Endothelial cell of umbilical vein (primary cell): ENCODE data around the gene FKBP2. TPM values are rescaled to one million over a fixed set of nuclear protein-coding genes. Genes with fewer than 3 reads are reported as not detected.

ENCODE experiments used
- BruUV-seq: library from RNA; stranded (reverse); fragments of 400-500 nt; replicated peaks from 2 replicates; lab custom pipeline; 2021; lab: Mats Ljungman, UMichigan
- CTCF ChIA-PET: fragments of 300-600, 350-600 bp; sonication (Branson Sonifier 250); formaldehyde crosslinking; loops from one replicate; lab custom pipeline; 2021; ENCODE audit warnings: antibody characterized with exemption, inconsistent platforms; lab: Charles Lee
- POLR2A ChIA-PET: fragments of 300-600, 350-600 bp; sonication (Branson Sonifier 250); formaldehyde crosslinking; loops from one replicate; lab custom pipeline; 2021; ENCODE audit warnings: antibody characterized with exemption, inconsistent platforms; lab: Charles Lee
- DNase-seq: peaks from one replicate; pipeline ENCODE4 v3.0.0-alpha.2; 2011; ENCODE audit warnings: low read depth, low spot score
- FAIRE-seq: peaks from 2 replicates; lab custom pipeline; 2011; peaks lifted over from hg19 to GRCh38; lab: Jason Lieb, UNC
- H2AFZ ChIP-seq: 2 replicates; pipeline ENCODE4 v1.6.0; 2012; ENCODE audit warnings: low read depth, low read length, control low read depth, inconsistent platforms
- H3K27ac ChIP-seq: 2 replicates; pipeline ENCODE4 v1.5.1; 2011; ENCODE audit warnings: low read depth, mild to moderate bottlenecking, control low read depth, low read length, moderate library complexity; ENCODE audit not compliant: insufficient read depth
- H3K27me3 ChIP-seq, 2 experiments: 2 replicates each; pipeline versions ENCODE4 v1.6.0 to v1.6.1; 2011; ENCODE audit warnings: low read length in 2 of 2, mixed read lengths in 1 of 2; ENCODE audit not compliant: control insufficient read depth in 2 of 2, insufficient read depth in 2 of 2
- H3K36me3 ChIP-seq, 2 experiments: 2 replicates in 1 of 2; 3 replicates in 1 of 2; pipeline ENCODE4 v1.5.1; 2011; ENCODE audit warnings: low read length in 2 of 2, mild to moderate bottlenecking in 1 of 2, moderate library complexity in 1 of 2; ENCODE audit not compliant: control insufficient read depth in 2 of 2, insufficient read depth in 2 of 2; ENCODE audit errors: extremely low read depth in 1 of 2
- H3K4me1 ChIP-seq: 3 replicates; pipeline ENCODE4 v1.5.1; 2011; ENCODE audit warnings: mild to moderate bottlenecking, low read length; ENCODE audit not compliant: control insufficient read depth, insufficient read depth; ENCODE audit errors: extremely low read depth
- H3K4me2 ChIP-seq: 2 replicates; pipeline ENCODE4 v1.6.1; 2011; ENCODE audit warnings: low read length, control low read depth, mixed read lengths; ENCODE audit not compliant: insufficient read depth
- H3K4me3 ChIP-seq, 3 experiments: fragments of 200-600 bp in 1 of 3; sonication (generic), shearing (Covaris generic) in 1 of 3; replicated peaks in 1 of 3; 2 replicates each; pipeline ENCODE4 v1.5.1; 2011 to 2016; ENCODE audit warnings: control low read depth in 3 of 3, low read length in 3 of 3, mild to moderate bottlenecking in 2 of 3, inconsistent platforms in 1 of 3, low read depth in 1 of 3, moderate library complexity in 1 of 3; ENCODE audit not compliant: insufficient read depth in 1 of 3
- H3K79me2 ChIP-seq: 2 replicates; pipeline ENCODE4 v1.6.0; 2012; ENCODE audit warnings: low read length, inconsistent platforms; ENCODE audit not compliant: control insufficient read depth, insufficient read depth
- H3K9ac ChIP-seq: replicated peaks from 2 replicates; pipeline ENCODE3; 2011; ENCODE audit warnings: low read length, control low read depth; ENCODE audit not compliant: insufficient read depth; ENCODE audit errors: extremely low read depth
- H3K9me1 ChIP-seq: replicated peaks from 3 replicates; pipeline ENCODE4 v1.6.0; 2011; ENCODE audit warnings: mild to moderate bottlenecking, low read length; ENCODE audit not compliant: control insufficient read depth, insufficient read depth; ENCODE audit errors: extremely low read depth
- H3K9me3 ChIP-seq: replicated peaks from 2 replicates; pipeline ENCODE4 v1.5.1; 2012; ENCODE audit warnings: low read length, inconsistent platforms; ENCODE audit not compliant: control insufficient read depth, insufficient read depth
- H4K20me1 ChIP-seq: replicated peaks from 2 replicates; pipeline ENCODE3; 2011; ENCODE audit warnings: mild to moderate bottlenecking, low read length; ENCODE audit not compliant: control insufficient read depth, insufficient read depth; ENCODE audit errors: extremely low read depth
- EZH2 ChIP-seq: IDR thresholded peaks from 2 replicates; pipeline ENCODE4 v1.6.1; 2012; ENCODE audit warnings: borderline replicate concordance, low read depth, mild to moderate bottlenecking, moderate library complexity, low read length, inconsistent platforms; ENCODE audit not compliant: severe bottlenecking
- FOS ChIP-seq: IDR thresholded peaks from 2 replicates; pipeline ENCODE4 v1.6.1; 2011; ENCODE audit warnings: mild to moderate bottlenecking, low read length, moderate library complexity, borderline replicate concordance; ENCODE audit not compliant: insufficient read depth
- GATA2 ChIP-seq: IDR thresholded peaks from 2 replicates; pipeline ENCODE4 v1.7.0; 2011; ENCODE audit warnings: low read depth, mild to moderate bottlenecking, moderate library complexity, mixed read lengths, low read length; ENCODE audit not compliant: insufficient read length, insufficient read depth
- MYC ChIP-seq: IDR thresholded peaks from one replicate; pipeline ENCODE4 v1.6.1; 2011; ENCODE audit warnings: mild to moderate bottlenecking, low read depth, low read length
- POLR2A ChIP-seq: IDR thresholded peaks from 2 replicates; pipeline ENCODE4 v1.6.1; 2012; ENCODE audit warnings: low read depth, mild to moderate bottlenecking, control low read depth, low read length
- dilution Hi-C: fragments of 300-500 bp; cut with MboI; formaldehyde crosslinking; loops from one replicate; pipeline ENCODE4 v1.15.0; 2019; ENCODE audit warnings: low sequenced_read_pairs; ENCODE audit not compliant: extremely low pct_ligation_motif_present
- intact Hi-C: fragments of 100-400 bp; cut with micrococcal nuclease; formaldehyde crosslinking; loops from one replicate; pipeline ENCODE4 v1.10.0; 2022
- polyA plus RNA-seq, 4 experiments: library from polyadenylated mRNA; depleted of rRNA in 3 of 4; stranded (reverse) in 3 of 4; unstranded in 1 of 4; fragments of >200 nt; gene quantifications; 2 replicates each; pipeline versions ENCODE4 v1.2.1 to v1.2.3, GENCODE V29; 2011 to 2012; ENCODE audit warnings: missing spikeins in 1 of 4
- total RNA-seq: library from RNA; stranded (reverse); gene quantifications from 2 replicates; pipeline ENCODE4 v1.2.3, GENCODE V29; 2021
- TF ChIP-seq, protein P1 (sequence below), 2 donors: IDR thresholded peaks; 1 replicate in 1 of 2; 2 replicates in 1 of 2; pipeline ENCODE4 v1.5.1; 2011; ENCODE audit warnings: low read length in 2 of 2, mild to moderate bottlenecking in 2 of 2, moderate library complexity in 2 of 2, control low read depth in 1 of 2, inconsistent platforms in 1 of 2, low read depth in 1 of 2; ENCODE audit not compliant: insufficient read depth in 1 of 2; ENCODE audit errors: extremely low read depth in 1 of 2
- TF ChIP-seq, protein P2 (sequence below): IDR thresholded peaks from 2 replicates; pipeline ENCODE4 v1.6.1; 2011; ENCODE audit not compliant: insufficient read depth, insufficient read length

Gene FKBP2
- total and polyA plus RNA-seq, 2 donors (not counting 3 experiments of a cell fraction or from before 2014, with no cell fraction given) = 48.5 to 74.4 TPM

DNA sequence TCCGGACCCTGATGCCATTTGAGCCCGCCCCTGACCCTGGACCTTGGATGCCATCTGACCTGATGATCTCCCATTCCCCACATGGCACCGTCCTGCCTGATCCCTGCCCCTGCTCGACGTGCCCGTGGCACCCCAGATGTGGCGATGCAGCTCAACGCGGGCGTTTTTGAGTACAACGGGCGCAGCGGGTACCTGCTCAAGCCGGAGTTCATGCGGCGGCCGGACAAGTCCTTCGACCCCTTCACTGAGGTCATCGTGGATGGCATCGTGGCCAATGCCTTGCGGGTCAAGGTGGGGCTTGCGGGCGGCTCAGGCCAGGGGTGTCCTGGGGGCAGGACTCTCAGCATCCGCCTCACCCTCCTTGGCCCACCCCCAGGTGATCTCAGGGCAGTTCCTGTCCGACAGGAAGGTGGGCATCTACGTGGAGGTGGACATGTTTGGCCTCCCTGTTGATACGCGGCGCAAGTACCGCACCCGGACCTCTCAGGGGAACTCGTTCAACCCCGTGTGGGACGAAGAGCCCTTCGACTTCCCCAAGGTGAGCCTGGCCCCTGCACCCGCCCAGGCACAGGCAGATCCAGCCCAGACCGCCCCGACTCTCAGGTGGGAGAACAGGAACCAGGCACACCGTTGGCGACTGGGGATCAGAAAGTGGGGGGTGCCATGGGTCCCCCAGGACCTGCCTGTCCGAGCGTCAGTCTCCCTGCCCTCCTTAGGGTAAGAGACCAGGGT is 21.5 kb downstream of the FKBP2 start:
- H3K36me3 ChIP-seq = peaks cover 16 to 40% of the 10 kb centered on the region in 2 experiments
- H2AFZ ChIP-seq = no peak overlapping the region
- ChIA-PET POLR2A (interaction anchor here (0.7 kb wide), 1 partner anchor 16 kb away, joined by 4 read pairs; the partner anchor contains the start of gene PPP1R14B), CTCF (interaction anchor here (0.6 to 2.7 kb wide), 10 partner anchors 8 to 93 kb away, joined by 3 to 24 read pairs (median 4); partner anchors contain the start of genes CATSPERZ and PLCB3)
- H3K9me3 ChIP-seq = no peaks in the 10 kb centered on the region
- H3K4me3 ChIP-seq = no peak overlapping the region
- peak overlapping the region; percentile 14 for H3K4me2 ChIP-seq
- H4K20me1 ChIP-seq = no peaks in the 10 kb centered on the region
- H3K79me2 ChIP-seq = no peaks in the 10 kb centered on the region
- peak overlapping the region; percentile 31 for H3K9ac ChIP-seq
- no TSS peak for BruUV-seq
- H3K9me1 ChIP-seq = no peaks in the 10 kb centered on the region
- peaks cover 27% of the 10 kb centered on the region for H3K4me1 ChIP-seq
- DNase-seq (no peak), FAIRE-seq (no peak)
- TF ChIP-seq MYC (no peak), EZH2 (no peak), GATA2 (no peak), POLR2A (no peak), FOS (no peak)
- TF ChIP-seq, protein P1, sequence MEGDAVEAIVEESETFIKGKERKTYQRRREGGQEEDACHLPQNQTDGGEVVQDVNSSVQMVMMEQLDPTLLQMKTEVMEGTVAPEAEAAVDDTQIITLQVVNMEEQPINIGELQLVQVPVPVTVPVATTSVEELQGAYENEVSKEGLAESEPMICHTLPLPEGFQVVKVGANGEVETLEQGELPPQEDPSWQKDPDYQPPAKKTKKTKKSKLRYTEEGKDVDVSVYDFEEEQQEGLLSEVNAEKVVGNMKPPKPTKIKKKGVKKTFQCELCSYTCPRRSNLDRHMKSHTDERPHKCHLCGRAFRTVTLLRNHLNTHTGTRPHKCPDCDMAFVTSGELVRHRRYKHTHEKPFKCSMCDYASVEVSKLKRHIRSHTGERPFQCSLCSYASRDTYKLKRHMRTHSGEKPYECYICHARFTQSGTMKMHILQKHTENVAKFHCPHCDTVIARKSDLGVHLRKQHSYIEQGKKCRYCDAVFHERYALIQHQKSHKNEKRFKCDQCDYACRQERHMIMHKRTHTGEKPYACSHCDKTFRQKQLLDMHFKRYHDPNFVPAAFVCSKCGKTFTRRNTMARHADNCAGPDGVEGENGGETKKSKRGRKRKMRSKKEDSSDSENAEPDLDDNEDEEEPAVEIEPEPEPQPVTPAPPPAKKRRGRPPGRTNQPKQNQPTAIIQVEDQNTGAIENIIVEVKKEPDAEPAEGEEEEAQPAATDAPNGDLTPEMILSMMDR (IDR thresholded peaks at IDR 0.05; ENCODE audit: extremely low read depth in 1 of 2, insufficient read depth in 1 of 2, low read depth in 1 of 2, low read length in 2 of 2) = no peak
- TF ChIP-seq, protein P2, sequence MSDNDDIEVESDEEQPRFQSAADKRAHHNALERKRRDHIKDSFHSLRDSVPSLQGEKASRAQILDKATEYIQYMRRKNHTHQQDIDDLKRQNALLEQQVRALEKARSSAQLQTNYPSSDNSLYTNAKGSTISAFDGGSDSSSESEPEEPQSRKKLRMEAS = no peak
- no peaks in the 10 kb centered on the region for H3K27me3 ChIP-seq
- peak overlapping the region; percentile 83 for H3K27ac ChIP-seq
- dilution Hi-C loops = no loop called here
- intact Hi-C loops = loop anchor here (1.0 kb wide), 1 partner anchor 11 kb away; the partner anchor contains the start of gene PLCB3
